Keratinocyte (primary cell): ENCODE results near the gene ZNF41. TPM values are rescaled to one million over a fixed set of nuclear protein-coding genes. Genes with fewer than 3 reads are reported as not detected.

Source experiments
- DNase-seq: peaks from one replicate; pipeline ENCODE4 v3.0.0-alpha.2; 2011; ENCODE audit warnings: low read depth, missing footprints, low spot score
- FAIRE-seq: peaks from 2 replicates; lab custom pipeline; 2011; peaks lifted over from hg19 to GRCh38; lab: Jason Lieb, UNC
- H2AFZ ChIP-seq: 2 replicates; pipeline ENCODE4 v1.6.0; 2012; ENCODE audit warnings: low read length, control low read depth, inconsistent platforms; ENCODE audit not compliant: control insufficient read depth
- H3K27ac ChIP-seq: 2 replicates; pipeline ENCODE4 v1.5.1; 2011; ENCODE audit warnings: low read length; ENCODE audit not compliant: control insufficient read depth, insufficient read depth
- H3K27me3 ChIP-seq: 3 replicates; pipeline ENCODE4 v1.6.0; 2011; ENCODE audit warnings: low read length; ENCODE audit not compliant: control insufficient read depth, insufficient read depth; ENCODE audit errors: extremely low read depth
- H3K36me3 ChIP-seq, 2 experiments: 2 replicates in 1 of 2; 3 replicates in 1 of 2; pipeline ENCODE4 v1.5.1; 2011; ENCODE audit warnings: low read length in 2 of 2, mild to moderate bottlenecking in 1 of 2; ENCODE audit not compliant: control insufficient read depth in 2 of 2, insufficient read depth in 2 of 2; ENCODE audit errors: extremely low read depth in 1 of 2
- H3K4me1 ChIP-seq: 3 replicates; pipeline ENCODE4 v1.5.1; 2011; ENCODE audit warnings: low read length; ENCODE audit not compliant: control insufficient read depth, insufficient read depth; ENCODE audit errors: extremely low read depth
- H3K4me2 ChIP-seq: 3 replicates; pipeline ENCODE4 v1.6.0; 2011; ENCODE audit warnings: low read depth, low read length; ENCODE audit not compliant: control insufficient read depth, insufficient read depth; ENCODE audit errors: extremely low read depth
- H3K4me3 ChIP-seq, 3 experiments: fragments of 200-600 bp in 1 of 3; sonication (generic) in 1 of 3; 2 replicates in 2 of 3; 3 replicates in 1 of 3; pipeline ENCODE4 v1.5.1; 2011 to 2016; ENCODE audit warnings: low read length in 3 of 3, mild to moderate bottlenecking in 3 of 3, control low read depth in 2 of 3, inconsistent platforms in 1 of 3, low read depth in 1 of 3, mixed read lengths in 1 of 3, mixed run types in 1 of 3, moderate library complexity in 1 of 3; ENCODE audit not compliant: control insufficient read depth in 2 of 3, insufficient read depth in 2 of 3; ENCODE audit errors: extremely low read depth in 1 of 3
- H3K79me2 ChIP-seq: 2 replicates; pipeline ENCODE4 v1.6.0; 2012; ENCODE audit warnings: low read length; ENCODE audit not compliant: control insufficient read depth, insufficient read depth
- H3K9ac ChIP-seq: 3 replicates; pipeline ENCODE4 v1.6.0; 2011; ENCODE audit warnings: low read length; ENCODE audit not compliant: control insufficient read depth, insufficient read depth; ENCODE audit errors: extremely low read depth
- H3K9me1 ChIP-seq: 3 replicates; pipeline ENCODE4 v1.6.0; 2011; ENCODE audit warnings: low read length; ENCODE audit not compliant: control insufficient read depth, insufficient read depth; ENCODE audit errors: extremely low read depth
- H3K9me3 ChIP-seq: 2 replicates; pipeline ENCODE4 v1.5.1; 2012; ENCODE audit warnings: low read depth, low read length; ENCODE audit not compliant: control insufficient read depth
- H4K20me1 ChIP-seq: 3 replicates; pipeline ENCODE4 v1.6.0; 2011; ENCODE audit warnings: low read length; ENCODE audit not compliant: control insufficient read depth, insufficient read depth; ENCODE audit errors: extremely low read depth
- EZH2 ChIP-seq: IDR thresholded peaks from one replicate; pipeline ENCODE4 v1.6.1; 2012; ENCODE audit warnings: inconsistent platforms, mild to moderate bottlenecking, low read length, moderate library complexity
- dilution Hi-C: fragments of 300-500 bp; cut with MboI; formaldehyde crosslinking; loops from one replicate; pipeline ENCODE4 v1.7.0; 2020; ENCODE audit warnings: low sequenced_read_pairs; ENCODE audit not compliant: extremely low pct_ligation_motif_present
- polyA plus RNA-seq, 5 experiments: library from polyadenylated mRNA; depleted of rRNA in 3 of 5; stranded (reverse) in 3 of 5; stranded (forward) in 1 of 5; unstranded in 1 of 5; fragments of >200 nt; gene quantifications; 1 replicate in 1 of 5; 2 replicates in 3 of 5; 3 replicates in 1 of 5; pipeline versions ENCODE4 v1.2.1 to v1.2.3, GENCODE V29; 2011 to 2012; ENCODE audit warnings: missing spikeins in 2 of 5, low read depth in 1 of 5, low replicate concordance in 1 of 5
- TF ChIP-seq, protein P1 (sequence below), 3 experiments: IDR thresholded peaks in 1 of 3; conservative IDR thresholded peaks in 1 of 3; optimal IDR thresholded peaks in 1 of 3; 2 replicates in 2 of 3; 3 replicates in 1 of 3; pipeline versions ENCODE3 to v1.5.1; 2011; ENCODE audit warnings: low read length in 3 of 3, mild to moderate bottlenecking in 3 of 3, moderate library complexity in 2 of 3, control low read depth in 1 of 3, inconsistent platforms in 1 of 3; ENCODE audit not compliant: insufficient read depth in 2 of 3; ENCODE audit errors: extremely low read depth in 1 of 3

The ZNF41 gene
- polyA plus RNA-seq, 1 donor (not counting 4 experiments of a cell fraction or from before 2014, with no cell fraction given), result 5.0 TPM

DNA sequence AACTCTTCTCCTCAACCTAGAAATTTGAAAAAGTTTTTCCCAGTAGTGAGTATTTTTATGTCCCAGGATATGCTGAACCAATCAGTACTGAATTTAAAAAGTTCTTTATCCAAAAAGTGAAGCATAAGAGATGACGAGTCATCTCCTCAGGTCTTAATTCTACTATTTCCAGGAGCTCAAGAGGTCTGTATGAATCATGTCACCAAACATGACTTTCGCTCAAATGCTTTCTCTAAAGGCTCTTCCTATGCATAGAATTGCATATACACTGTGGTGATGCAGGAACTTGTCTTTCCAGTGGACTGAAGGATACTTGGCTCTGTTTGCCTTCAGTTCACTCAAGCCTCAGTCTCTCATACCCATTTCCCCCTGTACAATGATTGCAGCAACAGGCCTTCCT is 36.1 kb downstream of the ZNF41 start:
- TF ChIP-seq, protein P1, sequence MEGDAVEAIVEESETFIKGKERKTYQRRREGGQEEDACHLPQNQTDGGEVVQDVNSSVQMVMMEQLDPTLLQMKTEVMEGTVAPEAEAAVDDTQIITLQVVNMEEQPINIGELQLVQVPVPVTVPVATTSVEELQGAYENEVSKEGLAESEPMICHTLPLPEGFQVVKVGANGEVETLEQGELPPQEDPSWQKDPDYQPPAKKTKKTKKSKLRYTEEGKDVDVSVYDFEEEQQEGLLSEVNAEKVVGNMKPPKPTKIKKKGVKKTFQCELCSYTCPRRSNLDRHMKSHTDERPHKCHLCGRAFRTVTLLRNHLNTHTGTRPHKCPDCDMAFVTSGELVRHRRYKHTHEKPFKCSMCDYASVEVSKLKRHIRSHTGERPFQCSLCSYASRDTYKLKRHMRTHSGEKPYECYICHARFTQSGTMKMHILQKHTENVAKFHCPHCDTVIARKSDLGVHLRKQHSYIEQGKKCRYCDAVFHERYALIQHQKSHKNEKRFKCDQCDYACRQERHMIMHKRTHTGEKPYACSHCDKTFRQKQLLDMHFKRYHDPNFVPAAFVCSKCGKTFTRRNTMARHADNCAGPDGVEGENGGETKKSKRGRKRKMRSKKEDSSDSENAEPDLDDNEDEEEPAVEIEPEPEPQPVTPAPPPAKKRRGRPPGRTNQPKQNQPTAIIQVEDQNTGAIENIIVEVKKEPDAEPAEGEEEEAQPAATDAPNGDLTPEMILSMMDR (optimal IDR thresholded peaks at IDR 0.05 in 1 of 3, IDR thresholded peaks at IDR 0.05 in 1 of 3, conservative IDR thresholded peaks at IDR 0.05 in 1 of 3; ENCODE audit: extremely low read depth in 1 of 3, insufficient read depth in 2 of 3, low read length in 3 of 3), result no peak
- TF ChIP-seq EZH2, result no peak
- Histone ChIP-seq H4K20me1 (no peaks in the 10 kb centered on the region), H3K4me2 (no peak overlapping the region), H3K36me3 (no peaks in the 10 kb centered on the region), H3K9me1 (no peaks in the 10 kb centered on the region), H3K9me3 (peaks cover 12% of the 10 kb centered on the region), H3K9ac (no peak overlapping the region), H3K27me3 (no peaks in the 10 kb centered on the region), H2AFZ (no peak overlapping the region), H3K4me1 (no peaks in the 10 kb centered on the region), H3K79me2 (no peaks in the 10 kb centered on the region), H3K27ac (no peak overlapping the region), H3K4me3 (no peak overlapping the region)
- no peak for FAIRE-seq
- DNase-seq, result no peak
- dilution Hi-C loops, result no loop called here

DNA sequence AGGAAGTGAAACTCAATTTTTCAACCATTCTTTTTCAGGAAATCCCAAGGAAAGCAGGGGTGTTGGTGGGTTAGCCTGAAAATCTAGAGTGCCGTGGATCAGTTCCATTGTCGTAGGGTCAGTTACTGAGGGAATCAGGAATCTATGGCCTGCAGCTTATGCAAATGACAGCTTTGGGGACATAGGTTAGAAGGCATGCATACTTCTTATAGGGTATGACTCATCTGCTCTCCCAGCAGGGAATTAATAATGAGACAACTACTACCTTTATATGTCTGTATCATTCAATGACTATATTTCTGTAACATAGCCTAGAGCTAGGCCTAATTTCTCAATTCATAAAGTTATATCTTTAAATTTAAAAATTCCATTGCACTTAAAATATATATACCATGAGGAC is 36.6 kb downstream of the ZNF41 start:
- H3K4me2 ChIP-seq, result no peak overlapping the region
- no peaks in the 10 kb centered on the region for H3K36me3 ChIP-seq
- TF ChIP-seq, protein P1 (optimal IDR thresholded peaks at IDR 0.05 in 1 of 3, IDR thresholded peaks at IDR 0.05 in 1 of 3, conservative IDR thresholded peaks at IDR 0.05 in 1 of 3; ENCODE audit: extremely low read depth in 1 of 3, insufficient read depth in 2 of 3, low read length in 3 of 3), result no peak
- TF ChIP-seq EZH2, result no peak
- no peak for FAIRE-seq
- H3K79me2 ChIP-seq, result no peaks in the 10 kb centered on the region
- no peak overlapping the region for H3K27ac ChIP-seq
- H3K4me3 ChIP-seq, result no peak overlapping the region
- dilution Hi-C loops, result no loop called here
- no peak overlapping the region for H3K9ac ChIP-seq
- H2AFZ ChIP-seq, result no peak overlapping the region
- no peaks in the 10 kb centered on the region for H3K9me1 ChIP-seq
- H3K9me3 ChIP-seq, result peaks cover 11% of the 10 kb centered on the region
- H4K20me1 ChIP-seq, result no peaks in the 10 kb centered on the region
- H3K4me1 ChIP-seq, result no peaks in the 10 kb centered on the region
- no peak for DNase-seq
- no peaks in the 10 kb centered on the region for H3K27me3 ChIP-seq
